Measurements from ENCODE around the gene KAZN.

GRCh38 chr1:14676400-14676799 lies 77.9 kb downstream of the KAZN start:
- TF ChIP-seq CTCF (conservative IDR thresholded peaks at IDR 0.05; ENCODE audit: low read length) (no peak), EZH2phosphoT487 (IDR thresholded peaks at IDR 0.05; ENCODE audit: borderline replicate concordance) (no peak)
